ENCODE measurements around the gene CHRNA1.
A peak's percentile ranks its signal among the peaks of the same experiment; 100 is the strongest.

Gene CHRNA1

GRCh38 chr2:174774886-174775285 is 10.6 kb upstream of the CHRNA1 start:
- no peak overlapping the region for H3K4me3 ChIP-seq (ENCODE audit: control insufficient read depth, low read depth, low read length)
- no peak for TF ChIP-seq CTCF (conservative IDR thresholded peaks at IDR 0.05; ENCODE audit: control insufficient read depth, insufficient read depth, low read depth, low read length)

GRCh38 chr2:174773215-174773614 is 8.9 kb upstream of the CHRNA1 start:
- no peak for DNase-seq (ENCODE audit: low read depth)
- TF ChIP-seq CTCF (conservative IDR thresholded peaks at IDR 0.05; ENCODE audit: control insufficient read depth, insufficient read depth, low read depth, low read length): no peak
- no peak overlapping the region for H3K4me3 ChIP-seq (ENCODE audit: control insufficient read depth, low read depth, low read length)

More at GRCh38 chr2:174774886-174775285, 10.6 kb upstream of the CHRNA1 start:
- DNase-seq (ENCODE audit: low read depth): no peak

- DNase-seq (ENCODE audit: low read depth): no peak
- TF ChIP-seq CTCF (conservative IDR thresholded peaks at IDR 0.05; ENCODE audit: control insufficient read depth, insufficient read depth, low read depth, low read length): no peak
- no peak overlapping the region for H3K4me3 ChIP-seq (ENCODE audit: control insufficient read depth, low read depth, low read length)
These were observed 8.2 kb upstream of the CHRNA1 start for GRCh38 chr2:174772472-174772801.

GRCh38 chr2:174771631-174772471 is 7.6 kb upstream of the CHRNA1 start:
- DNase-seq (ENCODE audit: low read depth): peak; percentile 75
- H3K4me3 ChIP-seq (ENCODE audit: control insufficient read depth, low read depth, low read length): no peak overlapping the region
- peak; percentile 91 for TF ChIP-seq CTCF (conservative IDR thresholded peaks at IDR 0.05; ENCODE audit: control insufficient read depth, insufficient read depth, low read depth, low read length)

GRCh38 chr2:174771136-174771535 is 6.9 kb upstream of the CHRNA1 start:
- no peak overlapping the region for H3K4me3 ChIP-seq (ENCODE audit: control insufficient read depth, low read depth, low read length)
- TF ChIP-seq CTCF (conservative IDR thresholded peaks at IDR 0.05; ENCODE audit: control insufficient read depth, insufficient read depth, low read depth, low read length): no peak
- no peak for DNase-seq (ENCODE audit: low read depth)

- no peak for DNase-seq (ENCODE audit: low read depth)
- H3K4me3 ChIP-seq (ENCODE audit: control insufficient read depth, low read depth, low read length): no peak overlapping the region
- no peak for TF ChIP-seq CTCF (conservative IDR thresholded peaks at IDR 0.05; ENCODE audit: control insufficient read depth, insufficient read depth, low read depth, low read length)
These were observed 4.3 kb upstream of the CHRNA1 start for GRCh38 chr2:174768557-174768956.
